ENCODE measurements around the gene SOX10.
A peak's percentile ranks its signal among the peaks of the same experiment; 100 is the strongest.
"Not testable (repeated sequence)": the region's sequence is repeated elsewhere in the genome, so short reads cannot be mapped to it uniquely, and the experiment has no call there.

Gene SOX10

GRCh38 chr22:37959231-37959825 is 25.0 kb downstream of the SOX10 start:
- DNase-seq, result no peak

DNA sequence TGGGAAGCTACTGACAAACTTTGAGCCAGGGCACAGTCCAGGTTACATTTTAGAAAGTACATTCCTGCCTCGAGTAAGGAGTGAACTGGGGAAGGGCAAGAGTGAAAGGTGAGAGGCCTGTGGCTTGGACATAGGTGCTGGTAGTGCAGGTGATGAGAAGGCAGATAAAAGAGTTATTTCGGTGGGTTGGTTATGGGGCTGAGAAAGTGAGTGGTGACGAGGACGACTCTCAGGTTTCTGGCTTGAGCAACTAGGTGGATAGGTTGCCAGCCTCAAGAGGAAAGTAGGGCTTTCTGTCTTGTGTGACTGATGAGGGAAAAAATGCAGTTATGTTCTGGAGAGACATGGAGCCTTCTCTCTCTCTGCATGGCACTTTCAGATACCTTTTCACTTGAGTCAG is 27.1 kb downstream of the SOX10 start:
- no peak for DNase-seq

DNA sequence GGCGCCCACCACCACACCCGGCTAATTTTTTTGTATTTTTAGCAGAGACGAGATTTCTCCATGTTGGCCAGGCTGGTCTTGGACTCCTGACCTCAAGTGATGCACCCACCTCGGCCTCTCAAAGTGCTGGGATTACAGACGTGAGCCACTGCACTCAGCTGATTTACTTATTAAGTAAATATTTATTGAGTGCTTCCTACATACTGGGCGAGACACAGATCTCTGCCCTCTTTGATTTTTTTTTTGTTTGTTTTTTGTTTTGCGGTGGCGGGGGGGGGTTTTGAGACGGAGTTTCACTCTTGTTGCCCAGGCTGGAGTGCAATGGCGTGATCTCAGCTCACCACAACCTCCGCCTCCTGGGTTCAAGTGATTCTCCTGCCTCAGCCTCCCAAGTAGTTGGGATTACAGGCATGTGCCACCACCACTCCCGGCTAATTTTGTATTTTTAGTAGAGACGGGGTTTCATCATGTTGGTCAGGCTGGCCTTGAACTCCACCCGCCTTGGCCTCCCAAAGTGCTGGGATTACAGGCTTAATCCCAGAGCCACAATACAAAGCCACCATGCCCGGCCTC is 28.4 kb downstream of the SOX10 start:
- not testable (repeated sequence) for DNase-seq

DNA sequence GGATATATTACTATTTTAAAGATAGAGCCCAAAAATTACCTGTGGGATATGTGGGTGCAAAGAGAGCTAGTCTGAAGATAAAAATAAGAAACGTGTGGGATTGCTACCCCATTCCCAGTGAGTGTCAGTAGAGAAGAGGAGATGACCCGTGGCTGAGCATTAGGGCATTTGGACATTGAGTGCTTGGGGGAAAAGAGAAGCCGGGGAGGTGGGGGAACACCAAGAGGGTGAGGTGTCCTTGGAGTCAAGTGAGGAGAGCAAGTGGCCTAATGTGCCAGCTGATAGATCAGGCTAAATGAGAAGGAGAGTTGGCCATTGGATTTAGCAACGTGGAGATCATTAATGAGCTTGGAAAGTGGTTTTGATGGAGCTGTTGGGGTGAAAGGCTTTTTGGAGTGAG is 29.7 kb downstream of the SOX10 start:
- DNase-seq, result no peak

DNA sequence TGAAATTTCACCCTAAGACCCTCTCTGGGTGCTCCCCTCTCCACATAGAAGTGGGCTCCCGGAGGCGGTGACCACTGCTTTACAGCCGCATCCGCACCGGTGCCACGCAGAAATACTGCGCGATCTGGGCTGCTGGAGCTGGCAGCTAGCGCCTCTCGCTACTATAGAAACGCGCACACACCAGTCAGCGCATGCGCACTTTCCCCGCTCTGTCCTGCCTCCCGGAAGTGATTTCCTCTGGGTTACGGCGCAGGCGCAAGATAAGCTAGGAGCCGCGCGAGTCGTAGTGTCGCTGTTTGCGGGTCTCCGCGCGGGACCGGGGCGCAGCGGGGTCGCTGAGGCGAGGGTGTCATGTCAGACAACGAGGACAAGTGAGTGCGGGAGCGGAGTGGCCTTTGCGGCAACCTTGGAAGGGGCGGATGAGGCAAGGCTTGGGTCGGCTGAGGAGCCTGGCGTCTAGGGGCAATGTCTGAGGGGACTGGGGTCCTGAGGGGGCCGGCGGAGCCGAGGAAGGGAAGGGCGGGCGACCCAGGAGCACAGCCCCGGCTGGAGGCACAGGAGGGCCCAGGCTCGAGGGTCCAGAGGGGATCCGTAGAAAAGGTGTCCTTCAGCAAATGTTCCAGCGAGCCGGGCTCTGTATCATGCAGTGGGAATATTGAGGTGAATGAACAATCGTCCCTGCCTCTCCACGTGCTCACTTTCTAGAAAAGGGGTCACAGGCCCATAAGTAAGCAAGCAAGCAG is 30.7 kb downstream of the SOX10 start, which contains the start of the genes C22orf23 and POLR2F:
C22orf23 (minus strand) TSS at position 165 of the 743 bp plus-strand sequence. CDS start 452 bp downstream, outside the sequence.
POLR2F (plus strand) TSS at position 263 of the 743 bp plus-strand sequence; CDS start at position 352, 89 bp downstream.
- DNase-seq, result peak; percentile 94

- no peak for DNase-seq
Measured at GRCh38 chr22:37953062-37953436, 31.3 kb downstream of the SOX10 start.

DNA sequence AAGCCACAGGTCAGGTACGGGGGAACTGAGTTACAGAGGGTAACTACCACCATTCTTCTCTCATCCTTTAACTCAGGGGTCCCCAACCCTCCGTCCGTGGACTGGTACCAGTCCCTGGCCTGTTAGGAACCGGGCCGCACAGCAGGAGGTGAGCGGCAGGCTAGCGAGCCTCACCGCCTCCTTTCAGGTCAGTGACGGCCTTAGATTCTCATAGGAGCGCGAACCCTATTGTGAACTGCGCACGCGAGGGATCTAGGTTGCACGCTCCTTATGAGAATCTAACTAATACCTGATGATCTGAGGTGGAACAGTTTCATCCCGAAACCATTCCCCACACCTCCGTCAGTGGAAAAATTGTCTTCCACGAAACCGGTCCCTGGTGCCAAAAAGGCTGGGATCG is 31.7 kb downstream of the SOX10 start:
- not testable (repeated sequence) for DNase-seq

DNA sequence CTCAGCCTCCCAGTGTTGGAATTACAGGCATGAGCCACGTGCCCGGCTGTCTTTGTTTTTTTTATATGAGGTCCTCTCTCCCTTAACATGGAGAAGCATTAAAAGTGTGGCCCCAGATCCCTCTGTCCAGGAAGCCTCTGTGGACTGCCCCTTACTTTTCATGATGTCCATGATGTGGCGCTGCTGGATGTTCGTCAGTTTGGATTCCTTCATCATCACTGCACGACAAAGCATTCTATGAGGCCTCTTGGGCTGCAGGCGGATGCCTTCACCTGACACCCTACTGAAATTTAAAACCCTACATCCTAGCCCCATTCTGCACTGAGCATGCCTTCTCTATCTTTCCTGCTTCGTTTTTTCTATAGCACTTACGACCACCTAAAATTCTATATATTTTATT is 33.0 kb downstream of the SOX10 start:
- DNase-seq, result no peak

DNA sequence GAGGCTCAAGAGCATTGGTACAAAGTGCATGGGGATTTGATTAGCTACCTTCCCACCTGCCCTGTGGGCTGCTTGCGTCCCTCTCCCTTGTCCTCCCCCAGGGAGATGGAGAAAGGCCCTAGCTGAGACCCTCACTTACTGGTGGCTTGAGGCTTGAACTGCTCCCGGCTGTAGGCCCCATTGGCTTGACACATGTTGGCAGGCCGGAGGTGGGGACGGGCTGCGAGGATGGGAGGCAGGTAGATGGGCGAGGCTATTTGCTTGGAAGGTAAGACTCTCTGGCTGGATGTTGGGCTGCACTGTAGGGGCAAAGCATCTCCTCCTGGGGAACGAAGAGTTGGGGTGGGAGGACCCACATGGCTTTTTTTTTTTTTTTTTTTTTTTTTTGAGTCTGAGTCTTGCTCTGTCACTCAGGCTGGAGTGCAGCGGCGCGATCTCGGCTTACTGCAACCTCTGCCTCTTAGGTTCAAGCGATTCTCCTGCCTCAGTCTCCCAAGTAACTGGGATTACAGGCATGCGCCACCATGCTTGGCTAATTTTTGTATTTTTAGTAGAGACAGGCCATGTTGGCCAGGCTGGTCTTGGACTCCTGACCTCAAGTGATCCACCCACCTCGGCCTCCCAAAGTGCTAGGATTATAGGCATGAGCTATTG is 37.1 kb downstream of the SOX10 start:
- DNase-seq, result not testable (repeated sequence)

DNA sequence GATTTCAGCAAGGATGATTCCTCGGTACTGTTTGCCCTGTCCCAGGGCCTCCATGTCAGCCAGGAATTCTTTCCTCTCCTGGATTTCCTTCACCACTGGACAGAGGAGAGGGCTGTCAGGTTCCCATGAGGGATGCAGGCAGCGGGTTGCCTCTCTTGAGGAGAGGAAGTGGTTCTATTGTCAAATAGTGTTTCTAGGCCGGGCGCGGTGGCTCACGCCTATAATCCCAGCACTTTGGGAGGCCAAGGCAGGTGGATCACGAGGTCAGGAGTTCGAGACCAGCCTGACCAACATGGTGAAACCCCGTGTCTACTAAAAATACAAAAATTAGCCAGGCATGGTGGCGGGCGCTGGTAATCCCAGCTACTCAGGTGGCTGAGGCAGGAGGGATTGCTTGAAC is 39.9 kb downstream of the SOX10 start:
- not testable (repeated sequence) for DNase-seq

DNA sequence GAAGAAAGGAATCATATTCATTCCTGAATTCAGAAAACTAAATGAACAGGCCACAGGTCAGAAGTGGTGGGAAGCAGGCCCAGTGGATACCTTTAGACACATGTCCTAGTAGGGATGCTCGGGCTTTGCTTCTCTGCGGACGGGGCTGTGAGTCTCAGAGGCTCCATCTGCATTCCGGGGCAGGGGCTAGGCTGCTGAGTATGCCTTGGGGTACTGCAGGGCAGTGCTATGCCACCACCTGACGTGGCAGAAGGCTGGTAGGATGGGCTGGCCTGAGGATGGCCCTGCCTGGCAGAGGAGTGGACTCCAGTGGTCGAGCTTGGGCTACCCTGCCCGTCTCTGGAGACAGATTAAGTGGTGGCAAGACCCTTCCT is 40.5 kb downstream of the SOX10 start:
- no peak for DNase-seq

GRCh38 chr22:37943136-37943824 is 41.1 kb downstream of the SOX10 start:
- DNase-seq, result no peak

GRCh38 chr22:37942133-37942532 is 42.2 kb downstream of the SOX10 start:
- no peak for DNase-seq

DNA sequence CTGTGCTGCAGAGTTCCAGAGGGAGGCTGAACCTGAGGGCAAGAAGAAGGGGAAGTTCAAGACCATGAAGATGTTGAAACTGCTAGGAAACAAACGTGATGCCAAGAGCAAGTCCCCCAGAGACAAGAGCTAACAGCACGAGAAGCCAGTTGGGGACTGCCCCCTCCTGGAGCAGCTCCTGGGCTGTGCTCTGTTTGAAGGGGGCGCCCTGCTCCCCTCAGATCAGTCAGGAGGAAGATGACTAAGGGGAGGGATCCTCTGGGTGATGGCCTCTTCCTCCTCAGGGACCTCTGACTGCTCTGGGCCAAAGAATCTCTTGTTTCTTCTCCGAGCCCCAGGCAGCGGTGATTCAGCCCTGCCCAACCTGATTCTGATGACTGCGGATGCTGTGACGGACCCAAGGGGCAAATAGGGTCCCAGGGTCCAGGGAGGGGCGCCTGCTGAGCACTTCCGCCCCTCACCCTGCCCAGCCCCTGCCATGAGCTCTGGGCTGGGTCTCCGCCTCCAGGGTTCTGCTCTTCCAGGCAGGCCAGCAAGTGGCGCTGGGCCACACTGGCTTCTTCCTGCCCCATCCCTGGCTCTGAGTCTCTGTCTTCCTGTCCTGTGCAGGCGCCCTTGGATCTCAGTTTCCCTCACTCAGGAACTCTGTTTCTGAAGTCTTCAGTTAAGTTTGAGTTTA is 43.5 kb downstream of the SOX10 start:
- DNase-seq, result no peak

GRCh38 chr22:37933711-37934376 is 50.5 kb downstream of the SOX10 start:
- DNase-seq, result peak; percentile 41

DNA sequence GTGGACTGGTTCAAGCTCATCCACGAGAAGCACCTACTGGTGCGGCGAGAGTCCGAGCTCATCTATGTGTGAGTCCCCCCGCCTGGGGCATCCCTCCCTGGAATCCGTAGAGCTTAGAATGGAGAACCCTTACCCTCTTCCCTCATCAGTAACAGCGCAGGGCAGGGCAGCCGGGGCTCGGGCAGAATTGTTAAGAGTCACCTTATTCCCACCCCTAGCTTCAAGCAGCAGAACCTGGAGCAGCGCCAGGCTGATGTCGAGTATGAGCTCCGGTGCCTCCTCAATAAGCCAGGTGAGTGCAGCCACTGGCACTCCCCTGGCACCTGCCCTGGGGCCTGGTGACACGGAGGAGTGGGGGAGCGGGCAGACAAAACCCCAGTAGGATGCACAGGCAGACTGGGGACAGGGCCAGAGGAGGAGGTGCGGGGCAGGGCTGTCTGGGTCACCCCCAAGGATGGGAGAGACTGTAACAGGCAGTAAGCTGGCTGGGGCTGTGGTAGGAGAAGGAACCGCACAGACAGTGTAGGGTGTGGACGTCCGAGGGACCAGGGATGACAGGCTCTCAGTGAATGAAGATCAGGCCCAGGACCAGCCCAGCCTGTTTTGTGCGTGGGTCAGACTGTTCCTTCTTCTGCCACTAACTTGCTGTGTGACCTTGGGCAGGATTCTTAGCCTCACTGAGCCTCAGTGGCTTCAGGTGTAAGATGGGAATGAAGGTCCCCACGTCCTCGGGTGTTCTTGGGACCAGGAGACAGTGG is 51.4 kb downstream of the SOX10 start:
- no peak for DNase-seq

- no peak for DNase-seq
Measured at GRCh38 chr22:37932401-37932800, 52.0 kb downstream of the SOX10 start.

- DNase-seq, result no peak
Measured at GRCh38 chr22:37931893-37932389, 52.4 kb downstream of the SOX10 start.

DNA sequence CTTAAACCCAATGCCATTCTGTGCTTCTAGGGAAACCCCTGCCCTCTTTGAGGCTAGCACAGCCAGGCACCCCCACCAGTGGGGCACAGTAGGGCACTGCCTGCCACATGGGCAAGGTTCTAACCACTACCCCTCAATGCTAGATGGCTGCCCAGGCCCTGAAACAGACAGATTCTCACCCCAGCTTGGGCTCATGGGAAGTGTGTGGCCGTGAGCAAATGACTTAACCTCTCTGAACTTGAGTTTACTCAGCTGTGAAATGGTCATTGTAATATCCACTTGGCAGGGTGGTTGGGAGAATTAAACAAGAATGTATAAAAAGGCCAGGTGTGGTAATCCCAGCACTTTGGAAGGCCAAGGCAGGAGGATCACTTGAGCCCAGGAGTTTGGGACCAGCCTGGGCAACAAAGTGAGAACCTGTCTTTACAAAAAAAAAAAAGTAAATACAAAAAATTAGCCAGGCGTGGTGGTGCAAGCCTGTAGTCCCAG is 53.4 kb downstream of the SOX10 start:
- no peak for DNase-seq

DNA sequence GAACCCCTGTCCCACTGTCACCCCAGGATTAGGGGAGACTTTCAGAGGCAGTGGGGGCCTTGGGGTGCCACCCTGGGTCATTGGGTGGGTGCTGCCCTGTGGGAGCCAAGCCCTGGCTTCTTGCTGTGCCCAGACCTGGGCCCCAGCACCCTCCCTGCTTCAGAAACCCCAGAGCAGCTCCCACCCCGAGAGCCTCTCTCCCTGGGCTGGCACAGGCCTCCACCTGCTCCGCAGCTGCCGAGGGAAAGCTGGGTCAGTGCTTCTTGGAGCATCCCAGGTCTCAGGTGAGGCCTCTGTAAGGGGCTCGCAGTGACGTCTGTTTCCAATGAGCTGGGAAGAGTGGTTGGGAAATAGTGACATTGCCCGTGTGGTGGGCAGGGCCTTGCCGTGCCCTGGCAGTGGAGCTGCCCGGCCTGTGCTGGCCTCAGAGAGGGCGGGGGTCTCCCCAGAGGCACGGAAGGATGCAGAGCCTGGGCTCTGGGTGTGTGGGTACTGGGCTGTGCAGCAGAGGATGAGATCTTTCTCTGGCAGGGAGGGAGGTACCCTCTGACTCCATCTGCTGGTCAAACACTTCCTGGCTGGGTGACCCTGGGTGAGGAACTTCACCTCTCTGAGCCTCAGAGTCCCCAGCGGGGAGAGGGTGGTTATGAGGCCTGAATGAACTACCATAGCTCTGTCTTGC is 53.9 kb downstream of the SOX10 start:
- DNase-seq, result no peak
